GM18868 (cell line): ENCODE data around the gene NTS.

Experiments used
- ATAC-seq: cut with Tn5 transposase; IDR thresholded peaks from one replicate; pipeline ENCODE4 v1.9.1; 2021; ENCODE audit warnings: mild to moderate bottlenecking, moderate library complexity; ENCODE audit not compliant: unreplicated experiment

Gene NTS

GRCh38 chr12:85874031-85874461 lies at the start of gene NTS:
Gene NTS (plus strand): TSS chr12:85874295. CDS start chr12:85874404, 109 bp downstream.
- peak; percentile 97 for ATAC-seq

GRCh38 chr12:85825746-85826145 lies 48.3 kb upstream of the NTS start:
- ATAC-seq, result no peak

- ATAC-seq, result no peak
Measured at GRCh38 chr12:85828576-85828975, 45.5 kb upstream of the NTS start.

- ATAC-seq, result no peak
Measured at GRCh38 chr12:85829391-85829790, 44.7 kb upstream of the NTS start.

GRCh38 chr12:85831327-85831990 lies 42.6 kb upstream of the NTS start:
- no peak for ATAC-seq

GRCh38 chr12:85833579-85833978 lies 40.5 kb upstream of the NTS start:
- no peak for ATAC-seq

- no peak for ATAC-seq
Measured at GRCh38 chr12:85834378-85834777, 39.7 kb upstream of the NTS start.

- peak; percentile 17 for ATAC-seq
Measured at GRCh38 chr12:85835426-85836196, 38.5 kb upstream of the NTS start.

- peak; percentile 83 for ATAC-seq
Measured at GRCh38 chr12:85836197-85837090, 37.7 kb upstream of the NTS start, which contains the start of gene RASSF9. Gene RASSF9 (minus strand): TSS chr12:85836409. CDS start chr12:85836201, 208 bp downstream.

- no peak for ATAC-seq
Measured at GRCh38 chr12:85843606-85844310, 30.3 kb upstream of the NTS start.

GRCh38 chr12:85849344-85849743 lies 24.8 kb upstream of the NTS start:
- no peak for ATAC-seq

GRCh38 chr12:85855305-85855704 lies 18.8 kb upstream of the NTS start:
- ATAC-seq, result no peak

GRCh38 chr12:85856966-85857365 lies 17.1 kb upstream of the NTS start:
- no peak for ATAC-seq

- no peak for ATAC-seq
Measured at GRCh38 chr12:85865890-85866289, 8.2 kb upstream of the NTS start.

GRCh38 chr12:85866986-85867776 lies 6.9 kb upstream of the NTS start:
- ATAC-seq, result peak; percentile 91

- peak; percentile 65 for ATAC-seq
Measured at GRCh38 chr12:85872497-85873091, 1.5 kb upstream of the NTS start.

GRCh38 chr12:85877459-85877858 lies 3.4 kb downstream of the NTS start:
- ATAC-seq, result no peak

GRCh38 chr12:85883763-85884162 lies 9.7 kb downstream of the NTS start:
- no peak for ATAC-seq

GRCh38 chr12:85894653-85895052 lies 20.6 kb downstream of the NTS start:
- ATAC-seq, result no peak
